HEK293 (cell line): ENCODE data around the gene GALNS.
A peak's percentile ranks its signal among the peaks of the same experiment; 100 is the strongest.

ENCODE experiments used
- CTCF ChIA-PET: fragments of 350-600 bp; formaldehyde crosslinking; extraction: SDS; loops from one replicate; lab custom pipeline; 2021; ENCODE audit warnings: antibody characterized with exemption; lab: Yijun Ruan, JAX
- POLR2A ChIA-PET: fragments of 300-600 bp; formaldehyde crosslinking; extraction: SDS; loops from one replicate; lab custom pipeline; 2020; ENCODE audit warnings: antibody characterized with exemption, inconsistent platforms; lab: Yijun Ruan, JAX
- H3K27ac ChIP-seq: fragments of 200-500 bp; sonication (Bioruptor generic); 2 replicates; pipeline ENCODE4 v1.5.1; 2014; ENCODE audit warnings: low read depth, low read length, control low read depth, inconsistent platforms; ENCODE audit errors: extremely low read depth
- H3K36me3 ChIP-seq, 2 experiments: fragments of 200-500 bp in 1 of 2; sonication (Bioruptor generic) in 1 of 2; 1 replicate in 1 of 2; 2 replicates in 1 of 2; pipeline ENCODE4 v1.5.1; 2014 to 2017; ENCODE audit warnings: inconsistent platforms in 2 of 2, low read length in 2 of 2; ENCODE audit not compliant: control insufficient read depth in 2 of 2, insufficient read depth in 1 of 2
- H3K4me1 ChIP-seq: fragments of 200-500 bp; sonication (Bioruptor generic); 2 replicates; pipeline ENCODE4 v1.5.1; 2014; ENCODE audit warnings: mild to moderate bottlenecking, low read length, inconsistent platforms; ENCODE audit not compliant: control insufficient read depth, insufficient read depth
- H3K4me3 ChIP-seq: 2 replicates; pipeline ENCODE4 v1.5.1; 2011; ENCODE audit warnings: low read depth, mild to moderate bottlenecking, control low read depth, low read length, moderate library complexity
- H3K9me3 ChIP-seq: fragments of 200-500 bp; sonication (Bioruptor generic); 2 replicates; pipeline ENCODE4 v1.5.1; 2014; ENCODE audit warnings: low read depth, low read length, inconsistent platforms; ENCODE audit not compliant: control insufficient read depth, insufficient read depth
- GLIS1 ChIP-seq: fragments of 450-650 bp; formaldehyde crosslinking; IDR thresholded peaks from 2 replicates; pipeline ENCODE4 v1.5.1; 2016; ENCODE audit warnings: missing biosample characterization, missing genetic modification characterization
- GLIS2 ChIP-seq: fragments of 450-650 bp; formaldehyde crosslinking; IDR thresholded peaks from 2 replicates; pipeline ENCODE4 v1.5.1; 2016; ENCODE audit warnings: missing biosample characterization, missing genetic modification characterization
- SP2 ChIP-seq: fragments of 450-650 bp; formaldehyde crosslinking; IDR thresholded peaks from 2 replicates; pipeline ENCODE4 v1.5.1; 2016; ENCODE audit warnings: missing biosample characterization, missing genetic modification characterization
- ZEB2 ChIP-seq: fragments of 450-650 bp; formaldehyde crosslinking; IDR thresholded peaks from 2 replicates; pipeline ENCODE4 v1.5.1; 2016; ENCODE audit warnings: missing biosample characterization, missing genetic modification characterization
- ZNF10 ChIP-seq: fragments of 450-650 bp; formaldehyde crosslinking; IDR thresholded peaks from 2 replicates; pipeline ENCODE4 v1.5.1; 2017; ENCODE audit warnings: missing biosample characterization, missing genetic modification characterization
- ZNF174 ChIP-seq: fragments of 450-650 bp; formaldehyde crosslinking; IDR thresholded peaks from 2 replicates; pipeline ENCODE4 v1.5.0; 2017; ENCODE audit warnings: missing biosample characterization, mild to moderate bottlenecking, missing genetic modification characterization
- ZNF239 ChIP-seq: fragments of 450-650 bp; formaldehyde crosslinking; IDR thresholded peaks from 2 replicates; pipeline ENCODE4 v1.5.1; 2016; ENCODE audit warnings: missing biosample characterization, missing genetic modification characterization
- ZNF423 ChIP-seq: fragments of 450-650 bp; formaldehyde crosslinking; IDR thresholded peaks from 2 replicates; pipeline ENCODE4 v1.5.1; 2016; ENCODE audit warnings: missing biosample characterization, missing genetic modification characterization
- ZNF501 ChIP-seq: fragments of 450-650 bp; formaldehyde crosslinking; IDR thresholded peaks from 2 replicates; pipeline ENCODE4 v1.5.1; 2016; ENCODE audit warnings: missing biosample characterization, missing genetic modification characterization
- ZNF544 ChIP-seq: fragments of 450-650 bp; formaldehyde crosslinking; IDR thresholded peaks from 2 replicates; pipeline ENCODE4 v1.5.0; 2017; ENCODE audit warnings: missing biosample characterization, missing genetic modification characterization
- ZNF600 ChIP-seq: fragments of 450-650 bp; formaldehyde crosslinking; IDR thresholded peaks from 2 replicates; pipeline ENCODE4 v1.5.1; 2016; ENCODE audit warnings: missing biosample characterization, missing genetic modification characterization
- TF ChIP-seq, protein P1 (sequence below): fragments of 450-650 bp; formaldehyde crosslinking; IDR thresholded peaks from 2 replicates; pipeline ENCODE4 v1.5.1; 2016; ENCODE audit warnings: missing biosample characterization, missing genetic modification characterization
- TF ChIP-seq, protein P2 (sequence below): fragments of 450-650 bp; formaldehyde crosslinking; IDR thresholded peaks from 2 replicates; pipeline ENCODE4 v1.5.1; 2016; ENCODE audit warnings: missing biosample characterization, missing genetic modification characterization
- TF ChIP-seq, protein P3 (sequence below): fragments of 450-650 bp; formaldehyde crosslinking; IDR thresholded peaks from 2 replicates; pipeline ENCODE4 v1.5.1; 2017; ENCODE audit warnings: missing biosample characterization, missing genetic modification characterization
- TF ChIP-seq, protein P4 (sequence below): fragments of 450-650 bp; IDR thresholded peaks from 2 replicates; pipeline ENCODE4 v1.5.1; 2018; ENCODE audit warnings: missing biosample characterization, missing genetic modification characterization
- TF ChIP-seq, protein P5 (sequence below): fragments of 450-650 bp; formaldehyde crosslinking; IDR thresholded peaks from 2 replicates; pipeline ENCODE4 v1.5.1; 2016; ENCODE audit warnings: missing biosample characterization, missing genetic modification characterization

The GALNS gene

DNA sequence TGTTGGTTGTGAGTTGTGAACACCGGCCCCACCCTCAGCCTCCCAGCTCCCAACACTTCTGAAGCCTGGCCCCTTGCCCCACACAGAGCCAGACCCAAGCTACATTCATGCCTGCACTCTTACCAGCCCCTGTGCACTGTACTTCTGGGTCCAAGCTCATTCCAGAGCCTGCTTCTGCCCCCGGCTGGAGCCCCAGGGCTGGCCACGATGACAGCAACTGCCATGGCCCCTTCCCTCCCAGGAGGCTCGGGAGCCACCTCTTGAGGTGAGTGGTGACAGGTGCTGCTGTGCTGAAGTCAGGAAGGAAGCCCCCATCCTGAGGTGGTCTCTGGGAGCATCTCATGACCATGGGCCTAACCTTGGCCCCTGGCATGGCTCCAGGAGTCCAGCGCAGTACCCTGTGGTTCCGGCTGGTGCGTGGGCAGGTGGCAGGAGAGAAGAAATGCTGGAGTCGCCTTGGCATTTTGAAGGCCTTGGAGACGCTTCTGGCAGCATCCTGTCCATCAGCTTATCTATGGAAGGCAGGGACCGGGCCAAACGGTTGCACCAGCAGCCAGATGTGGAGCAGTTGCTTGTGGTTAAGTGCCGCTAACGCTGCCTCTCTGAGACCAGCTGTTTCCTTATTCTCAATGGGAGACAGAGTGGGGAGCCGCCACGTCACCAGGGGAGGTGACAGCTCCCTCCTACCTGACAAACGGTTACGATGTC is 57.0 kb downstream of the GALNS start:
- ChIA-PET POLR2A (interaction anchor here (0.9 to 3.6 kb wide), 8 partner anchors 11 to 372 kb away, joined by 3 to 33 read pairs (median 4); partner anchors contain the start of genes APRT, CDH15 and PIEZO1), CTCF (interaction anchor here (0.6 to 3.3 kb wide), 9 partner anchors 10 to 368 kb away, joined by 3 to 18 read pairs (median 4); partner anchors contain the start of genes GALNS and TRAPPC2L)
- Histone ChIP-seq H3K4me1 (no peaks in the 10 kb centered on the region), H3K27ac (no peak overlapping the region), H3K9me3 (no peaks in the 10 kb centered on the region), H3K4me3 (no peak overlapping the region), H3K36me3 (peaks cover 0 to 17% of the 10 kb centered on the region in 2 experiments; a peak in 1 of 3 replicates)
- TF ChIP-seq GLIS1 (tag by site-specific recombination) (peak; percentile 32; the same call in 1 of the 2 replicates), ZNF501 (no peak), GLIS2 (0 out of 2 replicates have a peak, but pooled peaks have one; percentile 2), ZNF600 (0 out of 2 replicates have a peak, but pooled peaks have one; percentile 24), ZEB2 (tag by site-specific recombination) (no peak)
- TF ChIP-seq, protein P1, sequence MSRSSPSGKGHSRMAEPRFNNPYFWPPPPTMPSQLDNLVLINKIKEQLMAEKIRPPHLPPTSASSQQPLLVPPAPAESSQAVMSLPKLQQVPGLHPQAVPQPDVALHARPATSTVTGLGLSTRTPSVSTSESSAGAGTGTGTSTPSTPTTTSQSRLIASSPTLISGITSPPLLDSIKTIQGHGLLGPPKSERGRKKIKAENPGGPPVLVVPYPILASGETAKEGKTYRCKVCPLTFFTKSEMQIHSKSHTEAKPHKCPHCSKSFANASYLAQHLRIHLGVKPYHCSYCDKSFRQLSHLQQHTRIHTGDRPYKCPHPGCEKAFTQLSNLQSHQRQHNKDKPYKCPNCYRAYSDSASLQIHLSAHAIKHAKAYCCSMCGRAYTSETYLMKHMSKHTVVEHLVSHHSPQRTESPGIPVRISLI (tag by site-specific recombination): no peak

DNA sequence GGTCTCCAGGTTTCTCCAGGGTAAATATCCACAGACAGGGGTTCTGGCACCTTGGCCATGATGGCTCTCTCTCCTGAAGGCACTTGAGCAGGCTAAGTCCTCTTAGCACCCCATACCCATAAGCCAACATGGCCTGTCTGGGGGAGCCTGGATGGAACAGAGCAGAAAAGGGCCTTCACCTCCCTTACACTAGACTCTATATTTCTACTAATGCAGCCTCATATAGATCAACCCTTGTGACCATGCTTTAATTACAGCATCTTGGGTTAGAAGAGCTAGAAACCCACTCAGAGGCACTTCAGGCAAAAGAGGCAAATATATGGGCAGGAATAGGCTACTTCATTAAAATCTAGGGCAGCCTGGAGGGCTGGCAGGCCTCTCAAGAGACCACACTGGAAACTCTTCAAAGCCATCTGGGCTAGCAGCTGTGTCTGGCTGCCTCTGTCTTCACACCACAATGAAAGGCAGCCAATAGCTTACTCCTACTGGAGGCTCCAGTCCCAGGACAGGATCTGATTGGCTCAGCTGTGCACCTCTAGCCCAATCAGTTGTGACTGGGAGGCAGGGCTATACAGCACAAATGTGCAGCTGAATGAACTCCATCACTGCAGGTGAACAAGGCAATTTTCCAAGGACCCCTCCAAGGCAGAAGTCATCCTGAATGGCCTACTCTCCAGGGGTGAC is 57.8 kb downstream of the GALNS start:
- Histone ChIP-seq H3K4me1 (no peaks in the 10 kb centered on the region), H3K36me3 (peaks cover 0 to 10% of the 10 kb centered on the region in 2 experiments; a peak in 1 of 3 replicates), H3K27ac (no peak overlapping the region), H3K9me3 (no peaks in the 10 kb centered on the region), H3K4me3 (no peak overlapping the region)
- POLR2A ChIA-PET: interaction anchor here (0.9 to 3.6 kb wide), 7 partner anchors 11 to 372 kb away, joined by 3 to 33 read pairs (median 5); partner anchors contain the start of genes APRT, CDH15 and PIEZO1
- CTCF ChIA-PET: interaction anchor here (0.8 to 3.3 kb wide), 5 partner anchors 9 to 62 kb away, joined by 3 to 18 read pairs (median 5); no protein-coding TSS in a partner anchor
- TF ChIP-seq, protein P2, sequence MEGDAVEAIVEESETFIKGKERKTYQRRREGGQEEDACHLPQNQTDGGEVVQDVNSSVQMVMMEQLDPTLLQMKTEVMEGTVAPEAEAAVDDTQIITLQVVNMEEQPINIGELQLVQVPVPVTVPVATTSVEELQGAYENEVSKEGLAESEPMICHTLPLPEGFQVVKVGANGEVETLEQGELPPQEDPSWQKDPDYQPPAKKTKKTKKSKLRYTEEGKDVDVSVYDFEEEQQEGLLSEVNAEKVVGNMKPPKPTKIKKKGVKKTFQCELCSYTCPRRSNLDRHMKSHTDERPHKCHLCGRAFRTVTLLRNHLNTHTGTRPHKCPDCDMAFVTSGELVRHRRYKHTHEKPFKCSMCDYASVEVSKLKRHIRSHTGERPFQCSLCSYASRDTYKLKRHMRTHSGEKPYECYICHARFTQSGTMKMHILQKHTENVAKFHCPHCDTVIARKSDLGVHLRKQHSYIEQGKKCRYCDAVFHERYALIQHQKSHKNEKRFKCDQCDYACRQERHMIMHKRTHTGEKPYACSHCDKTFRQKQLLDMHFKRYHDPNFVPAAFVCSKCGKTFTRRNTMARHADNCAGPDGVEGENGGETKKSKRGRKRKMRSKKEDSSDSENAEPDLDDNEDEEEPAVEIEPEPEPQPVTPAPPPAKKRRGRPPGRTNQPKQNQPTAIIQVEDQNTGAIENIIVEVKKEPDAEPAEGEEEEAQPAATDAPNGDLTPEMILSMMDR (tag by site-specific recombination): no peak
- TF ChIP-seq, protein P3, sequence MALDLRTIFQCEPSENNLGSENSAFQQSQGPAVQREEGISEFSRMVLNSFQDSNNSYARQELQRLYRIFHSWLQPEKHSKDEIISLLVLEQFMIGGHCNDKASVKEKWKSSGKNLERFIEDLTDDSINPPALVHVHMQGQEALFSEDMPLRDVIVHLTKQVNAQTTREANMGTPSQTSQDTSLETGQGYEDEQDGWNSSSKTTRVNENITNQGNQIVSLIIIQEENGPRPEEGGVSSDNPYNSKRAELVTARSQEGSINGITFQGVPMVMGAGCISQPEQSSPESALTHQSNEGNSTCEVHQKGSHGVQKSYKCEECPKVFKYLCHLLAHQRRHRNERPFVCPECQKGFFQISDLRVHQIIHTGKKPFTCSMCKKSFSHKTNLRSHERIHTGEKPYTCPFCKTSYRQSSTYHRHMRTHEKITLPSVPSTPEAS (tag by site-specific recombination): no peak
- TF ChIP-seq ZNF544: no peak
- no peak for TF ChIP-seq ZNF174 (tag by site-specific recombination)
- TF ChIP-seq SP2 (tag by site-specific recombination): peak; percentile 53

DNA sequence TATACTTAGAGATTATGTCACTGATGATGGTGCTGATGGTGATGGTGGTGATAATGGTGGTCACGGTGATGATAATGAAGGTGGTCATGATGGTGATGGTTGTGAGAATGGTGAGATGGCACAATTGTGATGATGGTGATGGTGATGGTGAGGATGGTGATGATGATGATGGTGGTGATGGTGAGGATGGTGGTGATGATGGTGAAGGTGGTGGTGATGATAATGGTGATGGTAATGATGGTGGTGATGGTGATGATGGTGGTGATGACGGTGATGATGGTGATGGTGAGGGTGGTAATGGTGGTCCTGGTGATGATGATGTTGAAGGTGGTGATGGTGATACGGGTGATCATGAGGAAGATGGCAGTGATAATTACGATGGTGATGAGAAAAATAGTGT is 58.7 kb downstream of the GALNS start:
- TF ChIP-seq ZNF10: peak; percentile 61; the same call in 1 of the 2 replicates
- 0 out of 2 replicates have a peak, but pooled peaks have one; percentile 39 for TF ChIP-seq ZNF239 (tag by site-specific recombination)
- TF ChIP-seq, protein P4, sequence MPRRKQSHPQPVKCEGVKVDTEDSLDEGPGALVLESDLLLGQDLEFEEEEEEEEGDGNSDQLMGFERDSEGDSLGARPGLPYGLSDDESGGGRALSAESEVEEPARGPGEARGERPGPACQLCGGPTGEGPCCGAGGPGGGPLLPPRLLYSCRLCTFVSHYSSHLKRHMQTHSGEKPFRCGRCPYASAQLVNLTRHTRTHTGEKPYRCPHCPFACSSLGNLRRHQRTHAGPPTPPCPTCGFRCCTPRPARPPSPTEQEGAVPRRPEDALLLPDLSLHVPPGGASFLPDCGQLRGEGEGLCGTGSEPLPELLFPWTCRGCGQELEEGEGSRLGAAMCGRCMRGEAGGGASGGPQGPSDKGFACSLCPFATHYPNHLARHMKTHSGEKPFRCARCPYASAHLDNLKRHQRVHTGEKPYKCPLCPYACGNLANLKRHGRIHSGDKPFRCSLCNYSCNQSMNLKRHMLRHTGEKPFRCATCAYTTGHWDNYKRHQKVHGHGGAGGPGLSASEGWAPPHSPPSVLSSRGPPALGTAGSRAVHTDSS (tag by site-specific recombination): peak; percentile 99
- TF ChIP-seq, protein P5, sequence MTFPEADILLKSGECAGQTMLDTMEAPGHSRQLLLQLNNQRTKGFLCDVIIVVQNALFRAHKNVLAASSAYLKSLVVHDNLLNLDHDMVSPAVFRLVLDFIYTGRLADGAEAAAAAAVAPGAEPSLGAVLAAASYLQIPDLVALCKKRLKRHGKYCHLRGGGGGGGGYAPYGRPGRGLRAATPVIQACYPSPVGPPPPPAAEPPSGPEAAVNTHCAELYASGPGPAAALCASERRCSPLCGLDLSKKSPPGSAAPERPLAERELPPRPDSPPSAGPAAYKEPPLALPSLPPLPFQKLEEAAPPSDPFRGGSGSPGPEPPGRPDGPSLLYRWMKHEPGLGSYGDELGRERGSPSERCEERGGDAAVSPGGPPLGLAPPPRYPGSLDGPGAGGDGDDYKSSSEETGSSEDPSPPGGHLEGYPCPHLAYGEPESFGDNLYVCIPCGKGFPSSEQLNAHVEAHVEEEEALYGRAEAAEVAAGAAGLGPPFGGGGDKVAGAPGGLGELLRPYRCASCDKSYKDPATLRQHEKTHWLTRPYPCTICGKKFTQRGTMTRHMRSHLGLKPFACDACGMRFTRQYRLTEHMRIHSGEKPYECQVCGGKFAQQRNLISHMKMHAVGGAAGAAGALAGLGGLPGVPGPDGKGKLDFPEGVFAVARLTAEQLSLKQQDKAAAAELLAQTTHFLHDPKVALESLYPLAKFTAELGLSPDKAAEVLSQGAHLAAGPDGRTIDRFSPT (tag by site-specific recombination): peak; percentile 26; the same call in 1 of the 2 replicates
- TF ChIP-seq ZNF423 (tag by site-specific recombination): no peak
- ChIA-PET POLR2A (interaction anchor here (2.0 kb wide), 1 partner anchor 13 kb away, joined by 6 read pairs; the partner anchor contains the start of gene PIEZO1), CTCF (interaction anchor here (3.3 kb wide), 1 partner anchor 61 kb away, joined by 18 read pairs; no protein-coding TSS in a partner anchor)
- peaks cover 0 to 10% of the 10 kb centered on the region in 2 experiments; a peak in 1 of 3 replicates for H3K36me3 ChIP-seq
- H3K27ac ChIP-seq: no peak overlapping the region
- no peaks in the 10 kb centered on the region for H3K4me1 ChIP-seq
- no peaks in the 10 kb centered on the region for H3K9me3 ChIP-seq
- H3K4me3 ChIP-seq: no peak overlapping the region
